ENCODE measurements around the gene C11orf65. TPM values are rescaled to one million over a fixed set of nuclear protein-coding genes. Genes with fewer than 3 reads are reported as not detected.

Gene C11orf65
- polyA plus RNA-seq, 4 donors: 0.24 to 0.84 TPM; not detected in 2

DNA sequence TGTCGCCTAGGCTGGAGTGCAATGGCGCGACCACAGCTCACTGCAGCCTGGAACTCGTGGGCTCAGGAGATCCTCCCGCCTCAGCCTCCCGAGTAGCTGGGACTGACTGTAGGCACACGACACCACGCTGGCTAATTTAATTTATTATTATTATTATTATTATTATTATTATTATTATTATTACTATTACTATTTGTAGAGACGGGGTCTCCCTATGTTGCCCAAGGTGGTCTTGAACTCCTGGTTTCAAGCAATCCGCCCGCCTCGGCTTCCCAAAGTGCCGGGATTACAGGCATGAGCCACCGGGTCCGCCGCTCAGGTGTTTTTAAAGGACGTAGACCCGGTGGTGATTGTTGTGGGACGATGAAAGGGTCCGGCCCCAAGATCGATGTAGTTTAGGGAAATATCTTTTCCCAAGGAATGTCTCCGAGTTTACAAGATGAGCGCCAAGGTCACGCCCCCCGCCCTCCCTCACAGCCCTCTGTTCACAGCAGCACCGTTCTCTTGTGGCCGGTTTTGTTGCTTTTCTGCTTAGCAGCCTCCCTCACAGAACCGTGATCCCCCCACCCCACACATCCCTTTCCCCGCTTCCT, 31.6 kb upstream of the C11orf65 start:
- no peak for FAIRE-seq
- peak overlapping the region; percentile 65 to 71 (median 68) for H3K4me3 ChIP-seq (ENCODE audit: low read depth in 1 of 3, low read length in 3 of 3)
- H3K4me1 ChIP-seq (ENCODE audit: control insufficient read depth in 3 of 3, insufficient read depth in 2 of 3, low read depth in 1 of 3, low read length in 2 of 3): peaks cover 3 to 8% (median 8%) of the 10 kb centered on the region in 3 donors
- H3K9me3 ChIP-seq (ENCODE audit: control insufficient read depth in 2 of 2, insufficient read depth in 1 of 2, low read depth in 1 of 2, low read length in 1 of 2): no peaks in the 10 kb centered on the region
- DNase-seq: no peak
- 64 to 83% (median 82%) methylated on average over 29 of the region's 29 CpGs for WGBS, 3 donors
- H3K27me3 ChIP-seq (ENCODE audit: control insufficient read depth in 3 of 3, insufficient read depth in 3 of 3, low read length in 3 of 3): no peaks in the 10 kb centered on the region
- no peaks in the 10 kb centered on the region for H3K36me3 ChIP-seq (ENCODE audit: control insufficient read depth in 3 of 3, insufficient read depth in 2 of 3, low read depth in 1 of 3, low read length in 3 of 3)
- peak overlapping the region in 2 of 3 donors; percentile 84 to 97 for H3K27ac ChIP-seq (ENCODE audit: low read depth in 1 of 3, low read length in 2 of 3)

DNA sequence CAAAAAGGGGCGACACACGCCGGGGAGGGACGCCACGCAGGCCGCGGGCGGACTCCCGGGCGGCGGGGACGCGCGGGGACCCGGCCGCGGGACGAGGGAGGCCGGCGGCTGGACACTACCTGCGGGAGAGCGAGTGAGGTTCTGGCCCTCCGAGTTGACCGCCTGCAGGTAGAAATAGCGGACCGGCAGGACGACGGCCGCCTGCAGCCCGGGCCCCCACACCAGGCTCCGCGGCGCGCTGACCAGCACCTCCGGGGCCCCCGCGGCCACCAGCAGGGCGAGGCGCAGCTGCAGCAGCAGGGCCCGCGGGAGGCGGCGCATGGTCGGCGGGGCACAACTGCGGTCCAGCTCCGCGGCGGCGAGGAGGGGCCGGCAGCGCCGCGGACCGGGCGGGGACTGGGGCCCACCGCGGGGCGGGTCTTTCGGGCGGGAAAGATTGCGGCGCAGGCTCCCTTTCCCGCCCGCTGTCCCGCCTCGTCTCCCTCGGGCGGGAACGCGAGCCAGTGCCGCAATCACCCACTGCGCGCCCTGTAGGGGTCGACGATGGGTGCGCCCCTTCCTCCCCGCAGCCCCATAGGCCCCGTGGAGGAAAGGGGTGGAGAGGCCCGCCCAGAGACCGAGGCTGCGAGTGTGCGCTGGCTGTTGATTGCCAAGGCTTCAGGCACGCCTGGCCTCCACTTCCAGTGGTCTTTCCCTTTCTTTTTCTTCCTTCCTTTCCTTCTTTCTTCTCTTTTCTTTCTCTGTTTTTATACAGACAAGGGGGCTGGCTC, 30.9 kb upstream of the C11orf65 start, which contains the start of gene POGLUT3:
TSS of gene POGLUT3 (minus strand) at position 339 of the 770 bp plus-strand sequence. CDS start at position 321, 18 bp downstream.
- Histone ChIP-seq H3K4me1 (ENCODE audit: control insufficient read depth in 3 of 3, insufficient read depth in 2 of 3, low read depth in 1 of 3, low read length in 2 of 3) (peaks cover 3 to 8% (median 8%) of the 10 kb centered on the region in 3 donors), H3K27me3 (ENCODE audit: control insufficient read depth in 3 of 3, insufficient read depth in 3 of 3, low read length in 3 of 3) (no peaks in the 10 kb centered on the region), H3K27ac (ENCODE audit: low read depth in 1 of 3, low read length in 2 of 3) (peak within 1 kb of the TSS; percentile 91 to 97 (median 92)), H3K9me3 (ENCODE audit: control insufficient read depth in 2 of 2, insufficient read depth in 1 of 2, low read depth in 1 of 2, low read length in 1 of 2) (no peaks in the 10 kb centered on the region), H3K4me3 (ENCODE audit: low read depth in 1 of 3, low read length in 3 of 3) (peak within 1 kb of the TSS; percentile 65 to 71 (median 68)), H3K36me3 (ENCODE audit: control insufficient read depth in 3 of 3, insufficient read depth in 2 of 3, low read depth in 1 of 3, low read length in 3 of 3) (no peaks in the 10 kb centered on the region)
- DNase-seq (peak; percentile 27 to 78), FAIRE-seq (no peak)
- WGBS, 3 donors: 0 to 1% (median 0%) methylated on average over 46 to 84 of the region's 84 CpGs

DNA sequence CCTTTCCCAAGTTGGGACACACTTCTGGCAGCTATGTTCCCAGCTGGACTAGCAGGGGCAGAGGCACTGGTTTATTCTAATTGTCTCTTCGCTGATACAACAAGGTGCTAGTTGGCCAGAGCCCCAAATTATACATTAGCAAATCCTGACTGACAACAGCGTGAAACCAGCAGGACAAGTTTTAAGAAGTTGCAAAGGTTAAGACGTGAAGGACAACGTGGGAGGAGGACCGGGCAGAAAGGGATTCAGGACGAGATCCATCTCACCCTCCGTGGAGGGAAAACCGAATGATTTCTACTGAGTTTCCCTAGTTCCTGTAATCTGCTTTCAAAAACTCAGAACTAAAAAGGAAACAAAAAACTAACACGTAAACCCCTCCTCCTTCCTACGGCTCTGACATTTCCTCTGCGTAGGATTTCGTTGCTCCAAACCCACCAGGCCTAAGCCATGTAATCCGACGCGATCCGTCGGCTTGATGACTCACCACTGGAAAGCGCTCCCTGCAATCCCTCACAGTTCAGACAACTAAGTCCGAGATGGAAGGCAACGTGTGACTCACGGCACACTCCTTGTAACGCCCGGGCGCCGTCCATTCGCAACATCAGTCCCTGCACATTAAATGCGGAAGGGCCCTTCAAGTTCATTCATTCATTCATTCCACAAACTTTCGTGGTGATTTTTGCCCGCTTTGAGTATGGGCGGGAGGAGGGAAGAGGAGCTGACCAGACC, 30.2 kb upstream of the C11orf65 start:
- Histone ChIP-seq H3K27ac (ENCODE audit: low read depth in 1 of 3, low read length in 2 of 3) (peak overlapping the region; percentile 91 to 97 (median 92)), H3K36me3 (ENCODE audit: control insufficient read depth in 3 of 3, insufficient read depth in 2 of 3, low read depth in 1 of 3, low read length in 3 of 3) (no peaks in the 10 kb centered on the region), H3K9me3 (ENCODE audit: control insufficient read depth in 2 of 2, insufficient read depth in 1 of 2, low read depth in 1 of 2, low read length in 1 of 2) (no peaks in the 10 kb centered on the region), H3K4me1 (ENCODE audit: control insufficient read depth in 3 of 3, insufficient read depth in 2 of 3, low read depth in 1 of 3, low read length in 2 of 3) (peaks cover 3 to 8% (median 8%) of the 10 kb centered on the region in 3 donors), H3K27me3 (ENCODE audit: control insufficient read depth in 3 of 3, insufficient read depth in 3 of 3, low read length in 3 of 3) (no peaks in the 10 kb centered on the region), H3K4me3 (ENCODE audit: low read depth in 1 of 3, low read length in 3 of 3) (peak overlapping the region; percentile 65 to 71 (median 68))
- FAIRE-seq (no peak), DNase-seq (peak; percentile 93 to 94)
- 1% methylated on average over 30 of the region's 30 CpGs for WGBS, 3 donors

DNA sequence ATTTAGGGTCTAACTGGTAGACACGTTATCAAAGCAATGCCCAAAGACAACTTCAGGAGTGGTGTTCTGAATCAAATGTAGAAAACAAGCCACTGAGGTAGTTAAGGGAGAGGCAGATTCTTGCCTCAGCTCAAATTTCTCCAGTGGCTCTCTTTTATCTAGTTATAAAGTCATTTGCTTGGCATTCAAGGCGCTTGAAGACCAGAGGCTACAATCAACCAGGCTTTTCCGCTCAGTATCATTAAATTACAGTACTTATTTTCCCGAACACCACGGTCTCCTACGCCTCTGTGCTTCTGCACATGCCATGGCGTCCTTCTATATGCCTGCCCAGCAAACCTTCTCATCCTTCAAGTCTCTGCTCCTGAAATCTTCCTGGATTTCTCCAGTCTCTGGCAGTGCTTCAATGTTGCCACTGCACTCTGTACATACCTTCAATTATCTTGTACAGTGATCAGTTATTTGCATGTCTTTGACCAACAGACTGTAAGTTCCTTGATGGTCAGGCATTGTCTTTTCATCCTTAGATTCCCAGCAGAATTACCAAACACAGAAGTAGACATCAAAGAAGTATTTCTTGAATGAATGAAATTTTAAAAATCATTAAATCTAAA, 29.4 kb upstream of the C11orf65 start:
- FAIRE-seq (no peak), DNase-seq (peak in 1 of 2 donors; percentile 22)
- no peaks in the 10 kb centered on the region for H3K9me3 ChIP-seq (ENCODE audit: control insufficient read depth in 2 of 2, insufficient read depth in 1 of 2, low read depth in 1 of 2, low read length in 1 of 2)
- peak overlapping the region; percentile 91 to 97 (median 92) for H3K27ac ChIP-seq (ENCODE audit: low read depth in 1 of 3, low read length in 2 of 3)
- H3K4me3 ChIP-seq (ENCODE audit: low read depth in 1 of 3, low read length in 3 of 3): peak overlapping the region in 2 of 3 donors; percentile 68 to 71
- peaks cover 3 to 8% (median 8%) of the 10 kb centered on the region in 3 donors for H3K4me1 ChIP-seq (ENCODE audit: control insufficient read depth in 3 of 3, insufficient read depth in 2 of 3, low read depth in 1 of 3, low read length in 2 of 3)
- WGBS, 3 donors: 74 to 87% (median 80%) methylated on average over 7 of the region's 7 CpGs
- H3K27me3 ChIP-seq (ENCODE audit: control insufficient read depth in 3 of 3, insufficient read depth in 3 of 3, low read length in 3 of 3): no peaks in the 10 kb centered on the region
- H3K36me3 ChIP-seq (ENCODE audit: control insufficient read depth in 3 of 3, insufficient read depth in 2 of 3, low read depth in 1 of 3, low read length in 3 of 3): no peaks in the 10 kb centered on the region

DNA sequence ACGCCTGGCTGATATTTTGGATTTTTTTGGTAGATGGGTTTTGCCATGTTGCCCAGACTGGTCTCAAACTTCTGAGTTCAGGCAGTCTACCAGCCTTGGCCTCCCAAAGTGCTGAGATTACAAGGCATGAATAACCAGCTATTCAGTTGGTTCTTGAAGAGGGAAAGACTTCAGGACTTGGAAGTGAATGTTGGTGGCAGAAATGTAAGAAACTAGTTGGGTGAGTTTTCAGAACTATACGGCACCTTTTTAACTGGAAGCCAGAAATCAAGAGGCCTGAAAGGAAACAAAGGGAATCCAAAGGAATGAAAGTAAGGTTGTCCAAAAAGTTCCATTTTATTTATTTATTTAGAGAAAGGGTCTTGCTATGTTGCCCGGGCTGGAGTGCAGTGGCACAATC, 28.0 kb upstream of the C11orf65 start:
- DNase-seq: no peak
- H3K27ac ChIP-seq (ENCODE audit: low read depth in 1 of 3, low read length in 2 of 3): no peak overlapping the region
- peaks cover 0 to under 1% (median 0%) of the 10 kb centered on the region in 3 donors for H3K36me3 ChIP-seq (ENCODE audit: control insufficient read depth in 3 of 3, insufficient read depth in 2 of 3, low read depth in 1 of 3, low read length in 3 of 3)
- 91 to 98% (median 95%) methylated on average over 3 of the region's 3 CpGs for WGBS, 3 donors
- H3K9me3 ChIP-seq (ENCODE audit: control insufficient read depth in 2 of 2, insufficient read depth in 1 of 2, low read depth in 1 of 2, low read length in 1 of 2): no peaks in the 10 kb centered on the region
- no peak for FAIRE-seq
- H3K4me1 ChIP-seq (ENCODE audit: control insufficient read depth in 3 of 3, insufficient read depth in 2 of 3, low read depth in 1 of 3, low read length in 2 of 3): peaks cover 3 to 8% (median 8%) of the 10 kb centered on the region in 3 donors
- H3K4me3 ChIP-seq (ENCODE audit: low read depth in 1 of 3, low read length in 3 of 3): no peak overlapping the region
- no peaks in the 10 kb centered on the region for H3K27me3 ChIP-seq (ENCODE audit: control insufficient read depth in 3 of 3, insufficient read depth in 3 of 3, low read length in 3 of 3)

DNA sequence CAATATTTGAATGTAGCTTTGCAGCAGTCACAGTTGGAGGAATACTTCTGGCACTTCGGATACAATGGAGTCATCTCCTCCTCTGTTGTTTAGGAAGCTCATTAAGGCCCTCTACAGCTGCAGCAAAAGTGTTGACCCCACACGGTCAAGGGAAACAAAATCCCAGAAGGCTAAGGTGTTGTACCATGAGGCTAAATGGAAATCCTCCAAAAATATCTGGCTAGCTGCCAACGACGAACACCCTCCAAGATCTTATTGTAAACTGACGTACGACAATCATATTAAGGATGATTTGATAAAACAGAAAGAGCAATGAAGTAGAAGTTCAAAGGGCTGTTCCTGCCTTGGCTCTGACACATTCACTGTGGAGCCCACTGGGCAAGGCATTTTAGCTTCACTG, 26.9 kb upstream of the C11orf65 start:
- DNase-seq (peak in 1 of 2 donors; percentile 22), FAIRE-seq (no peak)
- H3K36me3 ChIP-seq (ENCODE audit: control insufficient read depth in 3 of 3, insufficient read depth in 2 of 3, low read depth in 1 of 3, low read length in 3 of 3): peaks cover 0 to 8% (median 4%) of the 10 kb centered on the region in 3 donors
- H3K4me1 ChIP-seq (ENCODE audit: control insufficient read depth in 3 of 3, insufficient read depth in 2 of 3, low read depth in 1 of 3, low read length in 2 of 3): peaks cover 3 to 8% (median 8%) of the 10 kb centered on the region in 3 donors
- no peak overlapping the region for H3K4me3 ChIP-seq (ENCODE audit: low read depth in 1 of 3, low read length in 3 of 3)
- no peaks in the 10 kb centered on the region for H3K9me3 ChIP-seq (ENCODE audit: control insufficient read depth in 2 of 2, insufficient read depth in 1 of 2, low read depth in 1 of 2, low read length in 1 of 2)
- no peak overlapping the region for H3K27ac ChIP-seq (ENCODE audit: low read depth in 1 of 3, low read length in 2 of 3)
- H3K27me3 ChIP-seq (ENCODE audit: control insufficient read depth in 3 of 3, insufficient read depth in 3 of 3, low read length in 3 of 3): no peaks in the 10 kb centered on the region
- 16 to 46% (median 31%) methylated on average over 6 of the region's 6 CpGs for WGBS, 3 donors

DNA sequence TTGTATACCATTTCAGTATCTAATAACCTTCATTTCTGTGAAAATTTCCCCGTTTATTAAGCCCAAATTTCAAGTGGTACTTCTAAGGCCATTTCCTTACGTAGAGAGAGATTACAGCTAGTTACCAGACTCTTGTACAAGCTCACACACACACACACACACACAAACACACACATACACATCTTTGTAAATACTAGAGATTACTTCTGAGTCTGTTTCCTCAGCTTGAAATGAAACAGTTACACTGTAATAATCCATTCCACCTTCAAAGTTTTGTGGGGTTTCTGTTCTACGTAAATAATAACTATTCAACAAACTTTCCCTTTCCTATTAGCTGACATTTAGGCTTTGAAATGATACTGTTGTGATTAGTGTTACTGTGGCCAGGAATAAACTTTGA, 24.6 kb upstream of the C11orf65 start:
- no peaks in the 10 kb centered on the region for H3K27me3 ChIP-seq (ENCODE audit: control insufficient read depth in 3 of 3, insufficient read depth in 3 of 3, low read length in 3 of 3)
- FAIRE-seq (no peak), DNase-seq (no peak)
- H3K4me1 ChIP-seq (ENCODE audit: control insufficient read depth in 3 of 3, insufficient read depth in 2 of 3, low read depth in 1 of 3, low read length in 2 of 3): peaks cover 3 to 6% (median 4%) of the 10 kb centered on the region in 3 donors
- H3K27ac ChIP-seq (ENCODE audit: low read depth in 1 of 3, low read length in 2 of 3): no peak overlapping the region
- no peak overlapping the region for H3K4me3 ChIP-seq (ENCODE audit: low read depth in 1 of 3, low read length in 3 of 3)
- no peaks in the 10 kb centered on the region for H3K9me3 ChIP-seq (ENCODE audit: control insufficient read depth in 2 of 2, insufficient read depth in 1 of 2, low read depth in 1 of 2, low read length in 1 of 2)
- peaks cover 0 to 12% (median 4%) of the 10 kb centered on the region in 3 donors for H3K36me3 ChIP-seq (ENCODE audit: control insufficient read depth in 3 of 3, insufficient read depth in 2 of 3, low read depth in 1 of 3, low read length in 3 of 3)
- WGBS, 3 donors: 87 to 96% (median 93%) methylated on average over 3 of the region's 3 CpGs

DNA sequence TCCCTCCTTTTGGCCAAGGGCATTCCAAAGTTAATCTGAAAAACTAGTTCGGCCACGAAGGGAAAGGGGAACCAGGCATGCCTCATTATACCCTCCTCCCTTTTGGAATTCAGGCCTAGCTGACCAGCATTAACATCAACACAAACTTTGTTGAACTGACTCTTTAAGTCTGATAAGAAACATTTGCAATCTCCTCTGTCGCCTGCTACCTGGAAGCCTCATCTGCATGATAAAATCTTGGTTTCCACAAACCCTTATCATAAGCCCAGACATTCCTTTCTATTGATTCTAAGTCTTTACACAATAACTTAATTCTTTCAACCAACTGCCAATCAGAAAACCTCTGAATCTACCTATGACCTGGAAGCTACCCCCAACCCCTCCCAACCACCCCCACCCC, 19.5 kb upstream of the C11orf65 start:
- Histone ChIP-seq H3K27me3 (ENCODE audit: control insufficient read depth in 3 of 3, insufficient read depth in 3 of 3, low read length in 3 of 3) (no peaks in the 10 kb centered on the region), H3K36me3 (ENCODE audit: control insufficient read depth in 3 of 3, insufficient read depth in 2 of 3, low read depth in 1 of 3, low read length in 3 of 3) (peaks cover 1 to 19% (median 4%) of the 10 kb centered on the region in 3 donors), H3K9me3 (ENCODE audit: control insufficient read depth in 2 of 2, insufficient read depth in 1 of 2, low read depth in 1 of 2, low read length in 1 of 2) (no peaks in the 10 kb centered on the region), H3K27ac (ENCODE audit: low read depth in 1 of 3, low read length in 2 of 3) (no peak overlapping the region), H3K4me3 (ENCODE audit: low read depth in 1 of 3, low read length in 3 of 3) (no peak overlapping the region), H3K4me1 (ENCODE audit: control insufficient read depth in 3 of 3, insufficient read depth in 2 of 3, low read depth in 1 of 3, low read length in 2 of 3) (no peaks in the 10 kb centered on the region)
- 93 to 94% (median 93%) methylated on average over 3 of the region's 3 CpGs for WGBS, 3 donors
- FAIRE-seq: no peak
- no peak for DNase-seq

Data from small intestine (tissue), 7 donors.